Fibroblast of lung (primary cell): Measurements from ENCODE around the gene RIPK4. TPM values are rescaled to one million over a fixed set of nuclear protein-coding genes. Genes with fewer than 3 reads are reported as not detected.

ENCODE experiments used
- DNase-seq, 2 donors: peaks; one replicate each; pipeline versions ENCODE4 v3.0.0 to v3.0.0-alpha.2; 2010; ENCODE audit warnings: low read depth in 2 of 2
- H2AFZ ChIP-seq: 2 replicates; pipeline ENCODE4 v1.5.1; 2012; ENCODE audit warnings: low read length, control low read depth, inconsistent platforms
- H3K27ac ChIP-seq: 2 replicates; pipeline ENCODE4 v1.5.1; 2011; ENCODE audit warnings: low read length, control low read depth; ENCODE audit not compliant: insufficient read depth
- H3K27me3 ChIP-seq: 2 replicates; pipeline ENCODE4 v1.5.1; 2011; ENCODE audit warnings: mild to moderate bottlenecking, low read length; ENCODE audit not compliant: control insufficient read depth, insufficient read depth
- H3K36me3 ChIP-seq: 2 replicates; pipeline ENCODE4 v1.5.1; 2011; ENCODE audit warnings: low read length; ENCODE audit not compliant: control insufficient read depth, insufficient read depth
- H3K4me1 ChIP-seq: 2 replicates; pipeline ENCODE4 v1.5.1; 2011; ENCODE audit warnings: low read length; ENCODE audit not compliant: control insufficient read depth, insufficient read depth; ENCODE audit errors: extremely low read depth
- H3K4me2 ChIP-seq: 2 replicates; pipeline ENCODE4 v1.5.1; 2011; ENCODE audit warnings: low read length, control low read depth; ENCODE audit not compliant: insufficient read depth; ENCODE audit errors: extremely low read depth
- H3K4me3 ChIP-seq, 4 experiments: fragments of 200-600 bp in 1 of 4; sonication (generic) in 1 of 4; replicated peaks in 1 of 4; 2 replicates each; pipeline ENCODE4 v1.5.1; 2011 to 2016; ENCODE audit warnings: low read length in 4 of 4, low read depth in 3 of 4, mild to moderate bottlenecking in 3 of 4, control low read depth in 2 of 4, inconsistent platforms in 1 of 4, mixed read lengths in 1 of 4; ENCODE audit not compliant: insufficient read depth in 1 of 4; ENCODE audit errors: control extremely low read depth in 1 of 4
- H3K79me2 ChIP-seq: 2 replicates; pipeline ENCODE4 v1.5.1; 2012; ENCODE audit warnings: mild to moderate bottlenecking, low read length, inconsistent platforms; ENCODE audit not compliant: control insufficient read depth, insufficient read depth
- H3K9ac ChIP-seq: 2 replicates; pipeline ENCODE4 v1.5.1; 2011; ENCODE audit warnings: mild to moderate bottlenecking, low read length, control low read depth; ENCODE audit not compliant: insufficient read depth
- H3K9me3 ChIP-seq: 2 replicates; pipeline ENCODE4 v1.5.1; 2012; ENCODE audit warnings: low read depth, low read length; ENCODE audit not compliant: control insufficient read depth, insufficient read depth
- H4K20me1 ChIP-seq: 2 replicates; pipeline ENCODE4 v1.5.1; 2011; ENCODE audit warnings: low read length; ENCODE audit not compliant: control insufficient read depth, insufficient read depth; ENCODE audit errors: extremely low read depth
- CTCF ChIP-seq, 2 donors: IDR thresholded peaks in 1 of 2; conservative IDR thresholded peaks in 1 of 2; 1 replicate in 1 of 2; 2 replicates in 1 of 2; pipeline ENCODE4 v1.5.1; 2011 to 2012; ENCODE audit warnings: low read length in 2 of 2, control low read depth in 1 of 2, inconsistent platforms in 1 of 2, low read depth in 1 of 2, mild to moderate bottlenecking in 1 of 2
- EZH2 ChIP-seq: IDR thresholded peaks from 2 replicates; pipeline ENCODE4 v1.5.1; 2012; ENCODE audit warnings: low read length, control low read depth, mild to moderate bottlenecking; ENCODE audit errors: missing control alignments
- polyA plus RNA-seq, 2 donors: library from polyadenylated mRNA; depleted of rRNA in 1 of 2; stranded (reverse) in 1 of 2; unstranded in 1 of 2; fragments of >200 nt; gene quantifications; 2 replicates each; pipeline ENCODE4 v1.2.1, GENCODE V29; 2011 to 2012; ENCODE audit warnings: missing spikeins in 1 of 2
- total RNA-seq: library from RNA; depleted of rRNA; stranded (reverse); fragments of >200 nt; gene quantifications from 2 replicates; pipeline ENCODE4 v1.2.1, GENCODE V29; 2014

RIPK4 gene
- total and polyA plus RNA-seq, 2 donors (not counting 1 experiment from before 2014, with no cell fraction given), result under 0.01 TPM; not detected in 1

- H3K9ac ChIP-seq, result peak overlapping the region; percentile 11
- H4K20me1 ChIP-seq, result no peaks in the 10 kb centered on the region
- peak overlapping the region; percentile 15 for H3K4me2 ChIP-seq
- peaks cover 29% of the 10 kb centered on the region for H3K27me3 ChIP-seq
- no peaks in the 10 kb centered on the region for H3K9me3 ChIP-seq
- no peaks in the 10 kb centered on the region for H3K79me2 ChIP-seq
- H3K4me1 ChIP-seq, result no peaks in the 10 kb centered on the region
- no peaks in the 10 kb centered on the region for H3K36me3 ChIP-seq
- DNase-seq, result peak; percentile 78 to 80
- no peak for TF ChIP-seq EZH2
- TF ChIP-seq CTCF (conservative IDR thresholded peaks at IDR 0.05 in 1 of 2, IDR thresholded peaks at IDR 0.05 in 1 of 2; ENCODE audit: low read depth in 1 of 2, low read length in 2 of 2), result peak; percentile 75 to 94
- no peak overlapping the region for H3K27ac ChIP-seq
- H3K4me3 ChIP-seq, result no peak overlapping the region
- no peak overlapping the region for H2AFZ ChIP-seq
These were observed 11.3 kb upstream of the RIPK4 start for GRCh38 chr21:41777951-41778815.

GRCh38 chr21:41776778-41777177 is 9.9 kb upstream of the RIPK4 start:
- Histone ChIP-seq H3K79me2 (no peaks in the 10 kb centered on the region), H4K20me1 (no peaks in the 10 kb centered on the region), H3K27me3 (peaks cover 41% of the 10 kb centered on the region)

GRCh38 chr21:41775149-41775472 is 8.3 kb upstream of the RIPK4 start:
- Histone ChIP-seq H3K4me2 (no peak overlapping the region), H3K36me3 (no peaks in the 10 kb centered on the region), H2AFZ (no peak overlapping the region), H4K20me1 (no peaks in the 10 kb centered on the region), H3K4me3 (no peak overlapping the region), H3K9me3 (no peaks in the 10 kb centered on the region), H3K27me3 (peaks cover 45% of the 10 kb centered on the region), H3K79me2 (no peaks in the 10 kb centered on the region), H3K9ac (no peak overlapping the region), H3K4me1 (no peaks in the 10 kb centered on the region), H3K27ac (no peak overlapping the region)
- TF ChIP-seq CTCF (conservative IDR thresholded peaks at IDR 0.05 in 1 of 2, IDR thresholded peaks at IDR 0.05 in 1 of 2; ENCODE audit: low read depth in 1 of 2, low read length in 2 of 2), result no peak
- no peak for TF ChIP-seq EZH2
- DNase-seq, result no peak

More at GRCh38 chr21:41776778-41777177, 9.9 kb upstream of the RIPK4 start:
- TF ChIP-seq CTCF (conservative IDR thresholded peaks at IDR 0.05 in 1 of 2, IDR thresholded peaks at IDR 0.05 in 1 of 2; ENCODE audit: low read depth in 1 of 2, low read length in 2 of 2) (no peak), EZH2 (no peak)
- DNase-seq, result no peak
- Histone ChIP-seq H3K27ac (no peak overlapping the region), H3K4me3 (no peak overlapping the region), H2AFZ (no peak overlapping the region), H3K4me2 (no peak overlapping the region), H3K36me3 (no peaks in the 10 kb centered on the region), H3K9me3 (no peaks in the 10 kb centered on the region), H3K4me1 (no peaks in the 10 kb centered on the region), H3K9ac (no peak overlapping the region)
